ENCODE results near the gene BCS1L. TPM values are rescaled to one million over a fixed set of nuclear protein-coding genes. Genes with fewer than 3 reads are reported as not detected.

Gene BCS1L
- total RNA-seq, 1 experiment from 2014 or later, result 38.8 TPM

Other genes starting within 250 kb of the BCS1L start
- gene VIL1, start 240.6 kb upstream of the BCS1L start, total RNA-seq (2021), result not detected in 2 replicates
- 13.1 and 15.4 TPM in 2 replicates for gene USP37, start 91.3 kb upstream of the BCS1L start, total RNA-seq (2021)
- gene CNOT9, start 90.8 kb upstream of the BCS1L start, total RNA-seq (2021), result 45.8 and 46.0 TPM in 2 replicates
- 0.74 and 1.3 TPM in 2 replicates for gene PLCD4, start 51.8 kb upstream of the BCS1L start, total RNA-seq (2021)
- gene ZNF142, start 60 bp upstream of the BCS1L start, total RNA-seq (2021), result 23.1 and 23.7 TPM in 2 replicates
- 24.6 and 27.2 TPM in 2 replicates for gene RNF25, start 12.3 kb downstream of the BCS1L start, total RNA-seq (2021)
- 47.8 and 52.9 TPM in 2 replicates for gene STK36, start 12.4 kb downstream of the BCS1L start, total RNA-seq (2021)
- gene TTLL4, start 51.2 kb downstream of the BCS1L start, total RNA-seq (2021), result 43.9 and 57.1 TPM in 2 replicates
- 0.94 and 2.0 TPM in 2 replicates for gene CYP27A1, start 122.5 kb downstream of the BCS1L start, total RNA-seq (2021)
- not detected in 2 replicates for gene PRKAG3, start 172.1 kb downstream of the BCS1L start, total RNA-seq (2021)
- 0.33 and 0.45 TPM in 2 replicates for gene WNT6, start 200.1 kb downstream of the BCS1L start, total RNA-seq (2021)
- gene WNT10A, start 221.2 kb downstream of the BCS1L start, total RNA-seq (2021), result 1.2 and 2.3 TPM in 2 replicates